Activated CD8-positive, alpha-beta memory T cell treated with anti-CD3 and anti-CD28 coated beads, Interleukin-2, amount 50 U/mL, for 24 hours (primary cell): ENCODE measurements around the gene UPK1B.
"Not testable (repeated sequence)": the region's sequence is repeated elsewhere in the genome, so short reads cannot be mapped to it uniquely, and the experiment has no call there.

Experiments used
- DNase-seq: peaks from one replicate; pipeline ENCODE4 v3.0.0-alpha.2; 2020; ENCODE audit errors: extremely low read depth

Gene UPK1B

DNA sequence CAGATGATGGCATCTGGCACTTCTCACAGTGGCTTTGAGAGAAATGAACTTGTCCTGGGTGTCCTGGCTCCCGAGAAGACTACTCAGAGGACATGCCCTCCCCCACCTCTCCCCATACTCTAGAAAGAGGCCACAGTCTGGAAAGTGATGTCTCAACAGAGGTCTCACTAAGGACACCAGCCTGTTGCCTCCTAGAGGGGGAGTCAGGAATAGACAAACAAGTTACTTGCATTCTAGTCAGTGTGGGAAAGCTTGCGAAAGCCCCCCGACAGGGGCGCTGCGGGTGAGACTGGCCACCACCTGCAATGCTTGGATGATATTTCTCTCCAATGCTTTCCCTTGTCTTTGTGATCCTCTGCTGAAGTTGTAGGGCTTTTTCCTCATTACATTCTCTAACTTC, 50.1 kb downstream of the UPK1B start:
- DNase-seq: no peak

DNA sequence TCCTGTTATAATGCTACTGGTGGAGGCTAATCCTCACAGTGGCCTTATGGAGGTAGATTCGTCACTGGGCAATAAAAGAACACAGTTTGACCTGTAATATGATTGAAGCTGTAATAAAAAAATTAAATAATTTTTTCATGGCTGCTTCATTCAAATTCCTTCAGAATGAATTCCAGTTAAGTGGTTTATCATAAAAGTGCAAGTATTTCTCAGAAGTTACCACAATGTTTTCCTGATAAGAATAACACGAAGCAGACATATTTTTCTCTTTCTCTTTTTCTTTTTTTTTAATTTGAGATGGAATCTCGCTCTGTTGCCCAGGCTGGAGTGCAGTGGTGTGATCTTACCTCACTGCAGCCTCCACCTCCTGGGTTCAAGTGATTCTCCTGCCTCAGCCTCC, 51.7 kb downstream of the UPK1B start:
- no peak for DNase-seq

DNA sequence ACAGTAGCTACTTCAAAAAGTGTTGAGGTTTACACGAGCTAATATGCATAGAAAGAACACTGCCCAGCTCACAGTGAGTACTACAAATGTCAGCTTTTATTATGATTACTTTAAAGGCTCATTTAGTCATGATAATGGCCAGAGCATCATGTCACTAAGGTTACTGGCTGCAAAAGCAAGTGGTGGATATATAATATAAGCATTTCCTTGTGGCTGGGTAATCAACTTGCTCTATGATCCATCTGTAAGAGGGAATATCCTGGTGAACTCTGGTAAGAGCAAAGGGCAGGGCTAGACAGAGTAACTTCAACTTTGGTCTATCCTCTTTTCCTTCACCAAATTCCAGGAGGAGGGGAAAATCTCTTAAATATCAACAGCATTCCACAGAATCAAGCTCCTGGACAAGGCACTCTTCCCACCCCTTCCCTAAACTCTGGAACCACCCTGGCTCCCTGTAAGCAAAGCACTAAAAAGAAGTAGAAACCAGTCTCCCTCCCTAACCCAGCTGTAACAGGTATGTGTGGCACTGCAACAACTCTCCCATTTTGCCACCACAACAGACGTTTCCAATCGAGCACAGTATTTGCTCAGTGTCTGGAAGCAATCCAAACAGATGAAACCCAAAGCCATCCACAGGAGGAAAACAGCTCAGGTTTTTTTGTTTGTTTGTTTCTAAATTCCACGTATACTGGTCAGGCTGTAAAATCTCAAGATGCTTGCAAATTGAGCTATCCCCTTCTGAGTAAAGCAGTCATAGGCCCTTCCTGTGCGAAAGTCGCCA, 53.9 kb downstream of the UPK1B start:
- DNase-seq: no peak

DNA sequence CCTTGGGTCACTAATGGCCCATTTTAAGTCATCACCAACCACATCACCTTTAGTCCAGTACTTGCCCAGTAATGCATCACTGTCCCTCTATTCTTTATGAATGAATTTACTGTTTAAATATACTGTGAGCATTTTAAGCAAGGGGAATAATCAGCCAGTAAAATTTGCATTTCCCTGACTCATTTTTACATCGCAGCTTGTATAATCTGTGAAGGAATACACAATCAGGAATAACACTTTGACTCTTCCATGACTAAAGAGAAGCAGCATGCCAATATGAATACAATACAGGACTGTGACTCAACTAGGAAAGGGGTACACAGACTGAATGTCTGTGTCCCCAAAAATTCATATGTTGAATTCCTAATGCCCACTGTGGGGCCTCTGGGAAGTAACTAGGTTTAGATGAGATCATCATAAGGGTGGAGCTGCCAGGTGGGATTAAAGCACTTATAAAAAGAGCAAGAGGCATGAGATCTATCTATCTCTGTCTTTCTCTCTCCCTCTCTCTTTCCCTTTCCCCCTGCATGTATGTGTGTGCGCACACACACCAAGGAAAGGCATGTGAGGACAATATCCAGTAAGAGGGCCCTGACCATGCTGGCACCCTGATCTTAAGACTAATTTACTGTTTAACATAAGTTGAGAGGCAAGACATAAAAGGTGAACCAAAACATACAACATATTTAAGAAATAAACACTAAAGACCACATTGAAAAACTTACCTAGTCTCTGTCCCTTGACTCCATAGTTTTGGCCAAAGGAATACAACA, 55.2 kb downstream of the UPK1B start:
- DNase-seq: no peak

DNA sequence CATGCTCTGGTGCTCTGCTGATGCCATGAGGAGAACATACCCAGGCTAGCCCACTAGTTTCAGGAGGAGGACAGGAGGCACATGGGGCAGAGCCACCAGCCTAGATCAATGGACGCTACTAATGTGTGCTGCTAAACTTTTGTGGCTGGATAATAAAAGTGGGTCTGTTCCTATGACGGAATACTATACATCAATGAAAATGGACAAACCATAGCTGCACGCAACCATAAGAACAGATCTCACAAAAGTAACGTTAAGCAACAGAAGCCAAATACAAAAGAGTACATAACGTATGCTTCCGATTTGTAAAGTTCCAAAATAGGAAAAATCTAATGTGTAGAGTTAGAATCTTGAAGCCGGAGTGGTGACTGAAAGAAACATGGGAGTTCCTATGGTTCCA, 55.8 kb downstream of the UPK1B start:
- no peak for DNase-seq

DNA sequence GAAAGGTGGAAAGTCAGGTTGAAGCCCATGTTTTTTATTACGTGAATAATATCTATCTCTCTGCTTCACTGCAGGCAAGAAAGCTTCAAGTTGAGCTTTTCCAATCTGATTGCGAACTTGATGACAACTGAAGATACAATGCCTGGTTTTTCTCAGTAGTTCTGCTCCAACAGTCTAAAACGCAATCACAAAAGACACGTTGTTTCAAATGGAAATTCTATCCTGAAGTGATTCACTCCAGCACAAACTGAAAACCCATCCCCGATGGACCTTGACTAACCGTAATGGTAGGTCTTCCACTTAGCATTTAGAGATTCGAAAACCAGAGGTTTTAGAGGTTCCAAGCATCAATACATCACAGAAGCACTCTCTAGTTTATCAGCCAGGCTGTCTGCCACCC, 56.7 kb downstream of the UPK1B start:
- no peak for DNase-seq

DNA sequence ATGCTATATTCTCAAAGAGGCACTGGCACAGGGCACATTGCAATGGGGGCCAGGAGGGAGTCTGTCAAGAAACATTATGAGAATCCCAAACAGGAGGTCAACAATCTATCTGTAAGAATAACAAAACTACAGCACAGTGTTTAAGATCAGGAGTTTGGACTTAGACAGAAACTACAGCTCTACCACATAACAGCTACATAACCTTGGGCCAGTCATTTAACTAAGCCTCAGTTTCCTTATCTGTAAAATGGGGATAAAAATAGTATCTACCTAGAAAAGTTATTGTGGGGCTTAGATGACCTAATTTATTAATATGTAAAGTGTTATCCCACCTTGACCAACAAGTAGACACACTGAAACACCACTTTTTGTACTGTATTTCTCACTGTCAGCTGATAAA, 57.3 kb downstream of the UPK1B start:
- DNase-seq: no peak

DNA sequence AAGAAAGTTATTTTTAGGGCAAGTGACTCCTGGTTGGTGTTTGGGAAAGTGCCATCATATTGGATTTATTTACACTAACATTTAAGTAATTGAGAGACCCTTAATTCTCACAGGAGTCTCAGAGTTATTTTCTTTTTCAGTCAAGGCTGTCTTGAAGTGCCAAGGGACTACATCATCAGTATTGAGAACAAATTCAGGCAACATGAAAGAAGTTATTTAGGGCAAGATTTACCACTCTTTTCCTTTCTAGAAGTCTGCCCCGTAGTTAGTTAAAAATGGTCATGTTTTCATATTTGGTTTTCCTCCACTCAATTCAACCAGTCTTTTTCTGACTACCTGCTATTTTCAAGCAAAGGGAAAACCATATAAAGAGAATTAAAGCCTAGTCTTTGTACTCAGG, 61.2 kb downstream of the UPK1B start:
- no peak for DNase-seq

DNA sequence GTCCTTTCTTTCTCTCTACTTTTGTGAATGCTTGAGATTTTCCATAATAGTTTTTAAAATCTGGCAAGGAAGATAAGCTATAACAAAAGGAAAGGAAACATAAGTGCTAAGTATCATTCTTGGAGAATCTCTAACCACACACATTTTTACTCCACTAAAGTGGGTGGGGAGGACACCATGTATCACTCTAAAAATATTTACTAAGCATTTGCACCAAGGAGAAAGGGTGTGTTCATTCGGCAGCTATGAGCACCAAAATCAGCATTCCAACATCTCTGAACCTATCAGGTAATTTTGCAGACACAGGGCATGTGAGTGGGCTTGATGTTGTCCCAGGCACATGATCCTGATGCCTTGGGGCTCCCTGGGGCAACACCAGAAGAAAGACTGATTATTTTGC, 61.8 kb downstream of the UPK1B start:
- DNase-seq: no peak

DNA sequence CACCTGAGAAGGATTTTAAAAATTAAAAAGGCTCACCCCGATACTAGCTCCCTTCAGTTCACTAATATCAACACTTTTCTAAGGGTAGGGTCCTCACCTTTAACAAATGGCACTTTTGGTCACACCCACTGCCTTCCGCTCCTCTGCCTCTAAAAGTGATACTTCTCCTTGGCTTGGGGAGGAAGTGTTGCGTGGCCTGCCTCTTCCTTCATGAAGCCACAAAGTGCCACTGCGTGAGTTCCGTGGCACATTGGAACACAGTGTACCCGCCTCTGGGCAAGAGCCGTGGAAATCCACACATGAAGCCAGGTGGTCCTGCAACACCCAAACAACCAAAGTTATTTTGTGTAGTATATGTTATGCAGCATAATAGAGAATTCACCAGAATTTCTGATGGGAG, 63.4 kb downstream of the UPK1B start:
- no peak for DNase-seq

DNA sequence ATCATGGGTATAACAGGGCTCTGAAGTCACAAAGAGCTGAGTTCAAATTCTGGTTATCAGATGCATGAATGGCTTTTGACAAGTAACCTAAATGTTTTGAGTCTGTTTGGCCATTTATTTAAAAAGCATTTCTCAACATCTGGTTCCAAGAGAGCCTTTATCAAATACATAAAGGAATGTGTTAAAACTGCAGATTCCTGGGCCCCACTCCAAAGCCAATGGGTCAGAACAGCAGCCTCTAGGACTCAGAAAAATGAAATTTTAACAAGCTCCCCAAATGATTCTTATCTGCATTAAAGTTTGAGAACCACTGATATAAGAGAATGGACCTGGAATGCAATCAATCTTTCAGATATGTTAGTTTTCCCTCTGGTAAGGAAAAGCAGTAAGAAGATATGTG, 63.9 kb downstream of the UPK1B start:
- DNase-seq: no peak

DNA sequence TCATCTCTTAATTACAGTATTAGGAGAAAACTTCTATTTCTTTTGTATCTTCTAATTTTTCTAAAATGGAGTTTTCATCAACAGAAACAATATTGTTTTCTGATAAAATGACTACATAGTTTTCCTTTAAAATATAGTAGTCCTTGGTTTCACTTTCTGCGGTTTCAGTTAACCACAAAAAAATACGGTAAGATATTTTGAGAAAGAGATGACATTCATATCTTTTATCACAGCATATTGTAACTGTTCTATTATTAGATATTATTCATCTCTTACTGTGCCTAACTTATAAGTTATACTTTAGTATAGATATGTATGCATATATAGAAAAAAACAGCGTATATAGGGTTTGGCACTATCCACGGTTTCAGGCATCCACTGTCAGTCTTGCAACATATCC, 65.0 kb downstream of the UPK1B start:
- no peak for DNase-seq

DNA sequence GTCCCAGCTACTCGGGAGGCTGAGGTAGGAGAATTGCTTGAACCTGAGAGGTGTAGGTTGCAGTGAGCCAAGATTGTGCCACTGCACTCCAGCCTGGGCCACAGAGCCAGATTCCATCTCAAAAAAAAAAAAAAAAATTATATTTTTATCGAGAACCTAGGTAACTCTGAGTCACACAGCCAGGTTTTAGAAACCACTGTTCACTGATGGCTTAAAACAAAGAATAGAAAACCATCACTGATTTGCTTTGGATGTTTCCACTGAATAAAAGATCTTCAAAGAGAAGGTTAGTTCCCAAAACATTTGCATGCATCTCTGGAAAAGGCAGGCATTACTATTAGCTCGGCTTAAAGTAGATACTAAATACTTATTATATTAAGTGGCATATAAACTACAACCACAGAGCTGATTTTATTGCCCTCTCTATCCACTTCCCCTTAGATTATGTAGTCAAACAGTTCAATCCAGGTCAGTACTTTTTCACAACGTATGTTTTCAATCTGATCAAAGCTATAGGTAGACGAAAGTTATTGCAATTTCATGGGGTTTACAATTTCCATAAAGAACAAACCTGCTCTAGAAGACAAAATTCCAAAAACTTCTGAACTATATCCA, 65.9 kb downstream of the UPK1B start:
- no peak for DNase-seq

DNA sequence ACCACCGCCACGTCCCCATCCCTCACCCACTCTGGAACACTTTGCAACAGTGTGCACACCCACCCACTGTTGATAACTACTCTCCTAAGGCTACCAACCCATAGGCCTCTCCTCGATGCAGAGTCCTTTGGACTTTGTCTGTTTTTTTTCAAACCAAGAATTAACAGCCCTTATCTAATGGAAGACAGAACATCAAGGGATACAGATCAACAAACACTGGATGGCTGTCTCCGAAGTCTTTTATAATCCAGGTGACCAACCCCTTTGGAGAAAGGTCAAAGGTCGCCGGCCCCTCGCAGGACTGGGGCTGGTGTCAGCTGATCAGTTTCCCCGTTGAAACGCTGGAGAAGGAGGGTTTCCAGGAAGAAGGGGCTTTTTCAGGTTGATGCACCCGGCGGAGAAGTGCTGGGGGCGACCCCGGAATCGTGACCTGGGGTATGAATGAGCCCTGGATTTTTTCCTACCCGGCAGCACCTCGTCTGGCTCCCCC, 66.7 kb downstream of the UPK1B start:
- no peak for DNase-seq

DNA sequence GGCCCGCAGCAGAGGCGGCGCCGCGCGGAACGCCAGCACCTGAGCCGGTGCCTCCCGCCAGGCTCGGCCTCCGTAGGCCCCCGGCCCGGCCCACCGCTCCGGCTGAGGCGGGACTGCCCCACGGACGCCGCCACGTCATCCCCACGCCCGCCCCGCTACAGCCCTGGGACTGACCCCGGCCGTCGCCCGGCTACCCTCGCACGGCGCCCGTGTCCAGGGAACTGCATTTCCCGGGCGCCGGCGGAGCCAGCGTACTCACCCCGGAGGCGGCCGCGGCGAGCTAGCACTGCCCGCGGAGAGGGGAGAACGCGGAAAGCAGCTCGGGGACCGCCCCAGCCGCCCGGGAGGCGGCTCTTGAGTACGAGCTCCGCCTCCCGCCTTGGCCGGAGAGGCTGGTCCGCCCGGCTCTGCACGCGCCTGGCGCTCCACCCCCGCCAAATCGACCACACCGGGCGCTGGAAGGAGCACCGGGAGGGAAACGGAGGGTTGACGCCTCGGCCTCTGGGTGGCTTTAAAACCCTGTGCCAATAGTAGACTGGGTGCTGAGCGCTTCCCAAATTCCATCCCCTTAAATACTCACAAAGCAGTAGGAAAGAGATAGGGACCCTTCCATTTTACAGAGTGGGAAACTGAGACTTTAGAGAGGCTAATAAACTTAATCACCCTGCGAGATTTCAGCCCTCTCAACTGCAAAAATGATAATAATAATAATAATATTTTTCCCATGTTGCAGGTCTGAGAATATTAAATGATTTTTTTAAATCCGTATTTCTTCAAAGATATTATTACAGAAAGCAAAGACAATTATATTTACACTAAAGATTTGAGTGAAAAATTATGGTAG, 67.4 kb downstream of the UPK1B start, which contains the start of gene B4GALT4:
Gene B4GALT4 (minus strand): TSS at position 288 of the 844 bp plus-strand sequence. CDS start 10,779 bp downstream, outside the sequence.
- DNase-seq: no peak

DNA sequence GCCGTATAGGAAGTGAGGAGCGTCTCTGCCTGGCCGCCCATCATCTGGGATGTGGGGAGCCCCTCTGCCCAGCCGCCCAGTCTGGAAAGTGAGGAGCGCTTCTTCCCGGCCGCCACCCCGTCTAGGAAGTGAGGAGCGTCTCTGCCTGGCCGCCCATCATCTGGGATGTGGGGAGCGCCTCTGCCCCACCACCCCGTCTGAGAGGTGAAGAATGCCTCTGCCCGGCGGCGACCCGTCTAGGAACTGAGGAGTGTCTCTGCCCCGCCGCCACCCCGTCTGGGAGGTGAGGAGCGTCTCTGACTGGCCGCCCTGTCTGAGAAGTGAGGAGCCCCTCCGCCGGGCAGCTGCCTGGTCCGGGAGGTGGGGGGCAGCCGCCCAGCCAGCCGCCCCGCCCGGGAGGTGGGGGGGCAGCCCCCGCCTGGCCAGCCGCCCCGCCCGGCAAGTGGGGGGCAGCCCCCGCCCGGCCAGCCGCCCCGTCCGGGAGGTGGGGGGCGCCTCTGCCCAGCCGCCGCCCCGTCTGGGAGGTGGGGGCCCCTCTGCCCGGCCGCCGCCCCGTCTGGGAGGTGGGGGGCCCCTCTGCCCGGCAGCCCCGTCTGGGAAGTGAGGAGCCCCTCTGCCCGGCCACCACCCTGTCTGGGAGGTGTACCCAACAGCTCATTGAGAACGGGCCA, 69.1 kb downstream of the UPK1B start:
- not testable (repeated sequence) for DNase-seq

DNA sequence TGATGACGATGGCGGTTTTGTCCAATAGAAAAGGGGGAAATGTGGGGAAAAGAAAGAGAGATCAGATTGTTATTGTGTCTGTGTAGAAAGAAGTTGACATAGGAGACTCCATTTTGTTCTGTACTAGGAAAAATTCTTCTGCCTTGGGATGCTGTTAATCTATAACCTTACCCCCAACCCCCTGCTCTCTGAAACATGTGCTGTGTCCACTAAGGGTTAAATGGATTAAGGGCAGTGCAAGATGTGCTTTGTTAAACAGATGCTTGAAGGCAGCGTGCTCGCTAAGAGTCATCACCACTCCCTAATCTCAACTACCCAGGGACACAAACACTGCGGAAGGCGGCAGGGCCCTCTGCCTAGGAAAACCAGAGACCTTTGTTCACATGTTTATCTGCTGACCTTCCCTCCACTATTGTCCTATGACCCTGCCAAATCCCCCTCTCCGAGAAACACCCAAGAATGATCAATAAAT, 69.7 kb downstream of the UPK1B start:
- DNase-seq: not testable (repeated sequence)

DNA sequence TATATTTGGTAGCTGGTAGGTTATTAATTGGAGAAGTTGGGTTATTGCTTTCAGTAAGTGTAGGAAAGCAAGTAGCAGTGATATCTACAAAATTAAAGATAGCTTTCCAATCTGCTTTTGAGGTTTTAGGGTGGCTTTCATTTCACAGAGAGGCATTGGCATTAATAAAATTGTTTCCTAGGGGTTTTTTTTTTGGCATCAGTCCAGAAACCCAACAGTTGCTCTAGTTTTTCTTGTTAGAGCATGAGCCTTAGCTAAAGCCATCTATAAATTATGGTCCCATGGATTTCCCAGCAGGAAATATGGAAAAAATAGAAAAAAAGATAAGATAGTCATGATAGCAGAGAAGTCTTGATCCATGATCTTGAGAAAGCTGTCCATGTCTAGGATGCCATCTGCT, 70.3 kb downstream of the UPK1B start:
- no peak for DNase-seq

DNA sequence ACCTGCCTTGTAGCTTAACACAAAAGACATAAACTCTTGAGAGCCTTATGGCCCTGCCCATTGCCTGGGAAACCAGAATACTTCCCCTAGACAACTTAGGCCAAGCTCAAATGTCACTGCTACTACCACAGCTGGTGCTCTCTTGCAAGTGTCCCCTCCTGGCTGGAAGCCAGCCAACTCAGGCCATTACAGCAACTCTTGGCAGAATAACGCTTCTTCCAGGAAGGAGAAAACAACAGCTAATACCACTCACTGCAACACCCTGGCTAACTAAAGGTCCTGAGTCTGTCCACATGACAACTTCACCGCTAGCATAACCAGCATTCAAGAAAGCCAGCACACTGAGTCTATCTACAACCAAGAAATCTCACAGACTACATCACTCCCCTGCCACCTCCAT, 72.4 kb downstream of the UPK1B start:
- DNase-seq: no peak
